GM12864 (cell line): ENCODE data around the gene TMC1.

ENCODE experiments used
- DNase-seq: peaks from one replicate; pipeline ENCODE4 v3.0.0-alpha.2; 2011; ENCODE audit warnings: low read depth
- H3K4me3 ChIP-seq: 2 replicates; pipeline ENCODE4 v1.5.1; 2011; ENCODE audit warnings: mild to moderate bottlenecking, low read depth, low read length, control low read depth
- TF ChIP-seq, protein P1 (sequence below): IDR thresholded peaks from 2 replicates; pipeline ENCODE4 v1.5.1; 2011; ENCODE audit warnings: low read depth, mild to moderate bottlenecking, moderate library complexity, low read length, control low read depth, inconsistent platforms; ENCODE audit errors: missing control alignments

Gene TMC1

DNA sequence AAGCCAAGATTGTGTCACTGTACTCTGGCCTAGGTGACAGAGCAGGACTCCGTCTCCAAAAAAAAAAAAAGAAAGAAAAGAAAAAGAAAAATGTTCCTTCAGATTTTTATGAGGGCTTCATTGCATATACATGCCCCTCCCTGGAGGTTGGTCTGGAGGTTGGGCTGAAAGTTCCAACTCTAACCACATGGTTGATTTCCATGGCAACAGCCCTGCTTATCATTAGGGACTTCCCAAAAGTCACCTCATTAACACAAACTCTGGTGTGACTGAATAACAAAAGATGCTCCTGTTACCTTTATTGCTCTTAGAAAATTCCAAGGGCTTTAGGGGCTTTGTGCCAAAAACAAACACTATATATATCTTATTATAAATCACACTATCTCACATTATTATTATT is 113.8 kb downstream of the TMC1 start:
- TF ChIP-seq, protein P1, sequence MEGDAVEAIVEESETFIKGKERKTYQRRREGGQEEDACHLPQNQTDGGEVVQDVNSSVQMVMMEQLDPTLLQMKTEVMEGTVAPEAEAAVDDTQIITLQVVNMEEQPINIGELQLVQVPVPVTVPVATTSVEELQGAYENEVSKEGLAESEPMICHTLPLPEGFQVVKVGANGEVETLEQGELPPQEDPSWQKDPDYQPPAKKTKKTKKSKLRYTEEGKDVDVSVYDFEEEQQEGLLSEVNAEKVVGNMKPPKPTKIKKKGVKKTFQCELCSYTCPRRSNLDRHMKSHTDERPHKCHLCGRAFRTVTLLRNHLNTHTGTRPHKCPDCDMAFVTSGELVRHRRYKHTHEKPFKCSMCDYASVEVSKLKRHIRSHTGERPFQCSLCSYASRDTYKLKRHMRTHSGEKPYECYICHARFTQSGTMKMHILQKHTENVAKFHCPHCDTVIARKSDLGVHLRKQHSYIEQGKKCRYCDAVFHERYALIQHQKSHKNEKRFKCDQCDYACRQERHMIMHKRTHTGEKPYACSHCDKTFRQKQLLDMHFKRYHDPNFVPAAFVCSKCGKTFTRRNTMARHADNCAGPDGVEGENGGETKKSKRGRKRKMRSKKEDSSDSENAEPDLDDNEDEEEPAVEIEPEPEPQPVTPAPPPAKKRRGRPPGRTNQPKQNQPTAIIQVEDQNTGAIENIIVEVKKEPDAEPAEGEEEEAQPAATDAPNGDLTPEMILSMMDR, result no peak
- peak; percentile 40 for DNase-seq
- H3K4me3 ChIP-seq, result no peak overlapping the region

DNA sequence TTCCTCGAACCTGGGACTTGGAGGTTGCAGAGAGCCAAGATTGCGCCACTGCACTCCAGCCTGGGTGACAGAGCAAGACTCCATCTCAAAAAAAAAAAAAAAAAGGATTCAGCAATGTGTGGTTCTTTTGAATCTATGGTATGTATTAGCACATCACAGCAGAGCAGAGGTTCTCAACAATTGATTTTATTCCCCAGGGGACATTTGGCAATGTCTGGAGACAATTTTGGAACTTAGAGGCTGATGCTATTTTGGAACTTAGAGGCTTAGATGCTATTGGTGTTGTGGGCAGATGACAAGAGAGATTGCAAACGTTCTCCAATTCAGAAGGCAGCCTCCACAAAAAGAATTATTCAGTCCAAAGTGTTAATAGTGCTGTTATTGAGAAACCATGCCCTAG is 115.2 kb downstream of the TMC1 start:
- no peak overlapping the region for H3K4me3 ChIP-seq
- DNase-seq, result no peak
- TF ChIP-seq, protein P1, result no peak

DNA sequence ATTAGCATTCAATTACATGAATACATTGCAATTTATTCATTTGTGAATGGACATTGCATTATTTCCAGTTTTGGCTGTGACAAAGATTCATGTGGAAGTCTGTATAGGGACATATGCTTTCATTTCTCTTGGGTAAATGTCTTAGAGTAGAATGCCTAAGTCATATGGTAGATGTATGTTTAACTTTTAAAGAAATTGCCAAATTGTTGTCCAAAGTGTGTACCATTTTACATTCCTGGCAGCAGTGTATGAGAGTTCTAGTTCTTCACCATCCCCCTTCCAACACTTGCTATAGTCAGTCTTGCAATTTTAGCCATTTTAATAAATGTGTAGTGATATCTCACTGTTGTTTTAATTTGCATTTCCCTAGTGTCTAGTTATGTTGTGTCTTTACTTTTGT is 122.2 kb downstream of the TMC1 start:
- no peak overlapping the region for H3K4me3 ChIP-seq
- TF ChIP-seq, protein P1, result no peak
- DNase-seq, result no peak

DNA sequence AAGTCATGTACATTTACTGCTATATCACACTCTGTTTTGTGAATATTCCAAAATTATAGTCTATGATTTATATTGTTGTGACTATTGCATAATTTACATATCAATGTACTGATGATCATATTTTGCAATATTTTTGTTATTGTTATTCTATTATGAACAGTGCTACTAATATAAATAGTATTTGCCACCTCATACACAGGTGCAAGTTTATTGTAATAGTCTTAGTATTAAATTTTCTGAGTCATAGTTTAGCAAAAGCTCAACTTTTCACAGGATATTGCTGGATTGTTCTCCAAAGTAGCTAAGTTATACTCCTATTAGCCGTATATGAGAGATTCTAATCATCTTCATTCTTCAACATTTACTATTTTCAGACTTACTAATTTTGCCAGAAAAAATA is 124.7 kb downstream of the TMC1 start:
- no peak overlapping the region for H3K4me3 ChIP-seq
- no peak for DNase-seq
- TF ChIP-seq, protein P1, result no peak

DNA sequence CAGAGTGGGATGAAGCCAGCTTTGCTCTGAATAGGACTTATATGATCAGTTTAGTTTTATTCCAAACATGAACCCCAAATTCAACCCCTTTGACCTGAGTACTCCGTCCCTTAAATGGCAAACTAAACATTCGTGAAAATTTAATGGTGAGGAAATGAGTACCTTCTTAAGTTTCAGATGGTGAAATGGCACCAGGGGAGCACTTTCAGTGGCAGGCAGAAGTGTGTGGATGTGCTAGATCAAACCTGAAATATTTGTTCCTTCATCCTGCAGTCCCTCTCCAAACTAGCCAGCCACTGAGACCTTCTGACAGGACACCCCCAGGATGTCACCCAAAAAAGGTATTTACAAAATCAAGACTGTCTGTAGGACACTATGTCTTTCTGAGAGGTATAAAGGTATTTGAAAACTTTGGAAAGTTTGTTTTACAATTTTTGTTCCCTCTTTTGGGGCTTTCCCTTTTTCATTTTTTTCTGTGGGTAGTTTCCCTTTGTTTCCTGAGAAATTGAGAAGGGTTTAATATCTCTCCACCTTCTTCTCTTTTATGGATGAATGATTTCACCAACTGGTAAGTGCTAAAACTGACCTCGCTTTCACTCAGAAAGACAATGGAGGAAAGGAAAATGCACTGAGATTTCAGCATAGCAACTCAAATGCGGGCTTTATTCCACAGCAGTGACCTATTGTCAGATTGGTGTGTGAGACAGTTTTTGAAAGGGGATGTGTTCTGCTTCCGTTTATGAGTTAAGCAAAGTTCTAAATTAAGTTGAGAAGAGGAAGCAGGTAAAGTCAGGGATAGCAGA is 127.1 kb downstream of the TMC1 start:
- DNase-seq, result no peak
- TF ChIP-seq, protein P1, result no peak
- no peak overlapping the region for H3K4me3 ChIP-seq

DNA sequence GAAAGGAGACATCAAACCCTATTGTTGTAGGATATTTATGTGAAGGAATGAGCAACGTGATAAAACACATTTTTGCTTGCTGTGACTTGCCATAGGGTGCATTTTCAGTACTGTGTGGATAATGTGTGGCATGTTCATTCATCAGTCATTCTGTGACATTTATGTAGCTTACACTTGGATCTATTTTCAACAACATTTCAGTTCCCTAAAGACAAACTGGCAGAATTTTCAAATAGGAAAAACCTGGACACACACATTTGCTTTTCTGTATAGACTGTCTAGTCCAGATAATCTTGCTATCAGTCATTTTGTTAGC is 127.7 kb downstream of the TMC1 start:
- no peak overlapping the region for H3K4me3 ChIP-seq
- DNase-seq, result no peak
- TF ChIP-seq, protein P1, result no peak

DNA sequence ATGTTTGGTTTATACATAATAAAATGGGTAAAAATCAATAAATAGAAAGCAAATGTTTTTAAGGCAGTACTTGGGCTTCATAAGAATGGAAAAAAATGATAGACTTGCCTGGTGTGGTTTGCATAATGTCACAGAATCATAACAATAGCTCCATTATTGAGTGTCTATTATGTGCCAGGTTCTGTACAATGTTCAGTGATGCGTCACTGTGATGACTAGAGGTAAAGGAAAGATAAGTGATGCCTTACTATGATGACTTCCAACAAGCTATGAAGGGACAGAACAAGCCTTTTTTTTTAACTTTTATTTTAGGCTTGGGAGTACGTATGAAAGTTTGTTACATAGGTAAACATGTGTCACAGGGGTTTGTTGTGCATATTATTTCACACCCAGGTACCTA is 128.8 kb downstream of the TMC1 start:
- no peak for DNase-seq
- TF ChIP-seq, protein P1, result no peak
- H3K4me3 ChIP-seq, result no peak overlapping the region
